ENCODE data around the gene CFAP119.

GRCh38 chr16:30786115-30786935 is 24.5 kb upstream of the CFAP119 start:
- TF ChIP-seq CTCF (IDR thresholded peaks at IDR 0.05) (no peak), POLR2AphosphoS5 (IDR thresholded peaks at IDR 0.05) (no peak), POLR2A (IDR thresholded peaks at IDR 0.05) (no peak), EP300 (IDR thresholded peaks at IDR 0.05) (no peak)

Measured in stomach (tissue), 4 donors.